Right atrium auricular region (tissue), 2 donors: Measurements from ENCODE around the gene HS6ST3. TPM values are rescaled to one million over a fixed set of nuclear protein-coding genes. Genes with fewer than 3 reads are reported as not detected.
A peak's percentile ranks its signal among the peaks of the same experiment; 100 is the strongest.

Experiments
- DNase-seq: peaks from one replicate; pipeline ENCODE4 v3.0.0-alpha.2; 2019; ENCODE audit warnings: low spot score
- H3K27ac ChIP-seq, 2 donors: fragments of 200-600 bp; sonication (generic); 1 replicate in 1 of 2; 2 replicates in 1 of 2; pipeline ENCODE4 v1.5.1; 2016 to 2019
- H3K27me3 ChIP-seq, 2 donors: fragments of 200-600 bp; sonication (generic); one replicate each; pipeline versions ENCODE4 v1.5.1 to v1.6.0; 2017 to 2019
- H3K36me3 ChIP-seq: fragments of 200-600 bp; sonication (generic); one replicate; pipeline ENCODE4 v1.5.1; 2016
- H3K4me1 ChIP-seq, 2 donors: fragments of 200-600 bp; sonication (generic); one replicate each; pipeline versions ENCODE4 v1.5.1 to v1.6.0; 2017 to 2019
- H3K4me3 ChIP-seq, 2 donors: fragments of 200-600 bp; sonication (generic); 1 replicate in 1 of 2; 2 replicates in 1 of 2; pipeline ENCODE4 v1.5.1; 2017 to 2019; ENCODE audit warnings: mild to moderate bottlenecking in 1 of 2, moderate library complexity in 1 of 2
- H3K9me3 ChIP-seq, 2 donors: fragments of 200-600 bp; sonication (generic); one replicate each; pipeline ENCODE4 v1.5.1; 2019
- CTCF ChIP-seq, 2 donors: fragments of 200-600 bp; sonication (generic); IDR thresholded peaks; one replicate each; pipeline ENCODE4 v1.5.1; 2019; ENCODE audit warnings: antibody characterized with exemption in 2 of 2
- total RNA-seq, 2 donors: library from RNA; depleted of rRNA; stranded (reverse); fragments of >200 nt; gene quantifications; one replicate each; pipeline ENCODE4 v1.1.0, GENCODE V29; 2016

Gene HS6ST3
- total RNA-seq, 2 donors from 2014 or later = 0.59 to 3.1 TPM

- no peak overlapping the region for H3K27ac ChIP-seq
- H3K36me3 ChIP-seq = no peaks in the 10 kb centered on the region
- H3K4me1 ChIP-seq = no peaks in the 10 kb centered on the region
- H3K4me3 ChIP-seq = no peak overlapping the region
- TF ChIP-seq CTCF (IDR thresholded peaks at IDR 0.05) = no peak
- no peak for DNase-seq
- no peaks in the 10 kb centered on the region for H3K9me3 ChIP-seq
- H3K27me3 ChIP-seq = no peaks in the 10 kb centered on the region
These were observed 703.5 kb downstream of the HS6ST3 start for GRCh38 chr13:96793404-96793755.

- Histone ChIP-seq H3K9me3 (no peaks in the 10 kb centered on the region), H3K27me3 (no peaks in the 10 kb centered on the region), H3K4me3 (no peak overlapping the region), H3K4me1 (no peaks in the 10 kb centered on the region), H3K36me3 (no peaks in the 10 kb centered on the region), H3K27ac (no peak overlapping the region)
- TF ChIP-seq CTCF (IDR thresholded peaks at IDR 0.05) = no peak
- no peak for DNase-seq
These were observed 704.8 kb downstream of the HS6ST3 start for GRCh38 chr13:96794669-96795068.

GRCh38 chr13:96795670-96796069 lies 705.8 kb downstream of the HS6ST3 start:
- Histone ChIP-seq H3K27ac (no peak overlapping the region), H3K9me3 (no peaks in the 10 kb centered on the region), H3K4me1 (no peaks in the 10 kb centered on the region), H3K27me3 (no peaks in the 10 kb centered on the region), H3K36me3 (no peaks in the 10 kb centered on the region), H3K4me3 (no peak overlapping the region)
- DNase-seq = no peak
- TF ChIP-seq CTCF (IDR thresholded peaks at IDR 0.05) = no peak

GRCh38 chr13:96796091-96796633 lies 706.3 kb downstream of the HS6ST3 start:
- no peak for DNase-seq
- no peak overlapping the region for H3K4me3 ChIP-seq
- H3K36me3 ChIP-seq = no peaks in the 10 kb centered on the region
- no peaks in the 10 kb centered on the region for H3K27me3 ChIP-seq
- no peak overlapping the region for H3K27ac ChIP-seq
- no peaks in the 10 kb centered on the region for H3K4me1 ChIP-seq
- peak in 1 of 2 donors; percentile 30 for TF ChIP-seq CTCF (IDR thresholded peaks at IDR 0.05)
- H3K9me3 ChIP-seq = no peaks in the 10 kb centered on the region

- H3K27me3 ChIP-seq = no peaks in the 10 kb centered on the region
- TF ChIP-seq CTCF (IDR thresholded peaks at IDR 0.05) = no peak
- no peak for DNase-seq
These were observed 707.2 kb downstream of the HS6ST3 start for GRCh38 chr13:96797136-96797535.

GRCh38 chr13:96803456-96804100 lies 713.7 kb downstream of the HS6ST3 start:
- no peak for DNase-seq
- TF ChIP-seq CTCF (IDR thresholded peaks at IDR 0.05) = no peak
- no peaks in the 10 kb centered on the region for H3K9me3 ChIP-seq
- no peak overlapping the region for H3K27ac ChIP-seq
- no peak overlapping the region for H3K4me3 ChIP-seq
- H3K27me3 ChIP-seq = no peaks in the 10 kb centered on the region
- H3K4me1 ChIP-seq = no peaks in the 10 kb centered on the region
- H3K36me3 ChIP-seq = no peaks in the 10 kb centered on the region

More at GRCh38 chr13:96797136-96797535, 707.2 kb downstream of the HS6ST3 start:
- H3K36me3 ChIP-seq = no peaks in the 10 kb centered on the region
- H3K4me3 ChIP-seq = no peak overlapping the region
- H3K4me1 ChIP-seq = no peaks in the 10 kb centered on the region
- no peaks in the 10 kb centered on the region for H3K9me3 ChIP-seq
- H3K27ac ChIP-seq = no peak overlapping the region
